H9 (cell line): Measurements from ENCODE around the gene ONECUT3. TPM values are rescaled to one million over a fixed set of nuclear protein-coding genes. Genes with fewer than 3 reads are reported as not detected.

Experiments used
- DNase-seq: peaks from one replicate; pipeline ENCODE4 v3.0.0-alpha.2; 2017
- H2AFZ ChIP-seq: one replicate; pipeline ENCODE4 v1.6.1; 2013; ENCODE audit warnings: mild to moderate bottlenecking, low read length, control low read depth, moderate library complexity
- H2AK5ac ChIP-seq: 2 replicates; pipeline ENCODE4 v1.6.1; 2013; ENCODE audit warnings: low read length, control low read depth, mixed read lengths; ENCODE audit not compliant: insufficient read length
- H2BK120ac ChIP-seq: one replicate; pipeline ENCODE4 v1.6.1; 2013; ENCODE audit warnings: low read depth, mild to moderate bottlenecking, low read length, control low read depth, inconsistent platforms; ENCODE audit not compliant: poor library complexity, severe bottlenecking
- H2BK12ac ChIP-seq: 2 replicates; pipeline ENCODE4 v1.6.1; 2013; ENCODE audit warnings: low read length, control low read depth, mixed read lengths, low read depth; ENCODE audit not compliant: insufficient read length
- H2BK15ac ChIP-seq: 2 replicates; pipeline ENCODE4 v1.6.1; 2013; ENCODE audit warnings: low read depth, low read length, control low read depth
- H2BK20ac ChIP-seq: one replicate; pipeline ENCODE4 v1.6.1; 2013; ENCODE audit warnings: low read depth, mild to moderate bottlenecking, low read length, control low read depth, inconsistent platforms; ENCODE audit not compliant: poor library complexity, severe bottlenecking
- H2BK5ac ChIP-seq: 2 replicates; pipeline ENCODE4 v1.6.1; 2013; ENCODE audit warnings: low read length, control low read depth, mixed read lengths; ENCODE audit not compliant: insufficient read length
- H3K14ac ChIP-seq: 2 replicates; pipeline ENCODE4 v1.6.1; 2013; ENCODE audit warnings: low read length, control low read depth; ENCODE audit not compliant: insufficient read depth
- H3K18ac ChIP-seq: 2 replicates; pipeline ENCODE4 v1.6.1; 2013; ENCODE audit warnings: low read depth, mild to moderate bottlenecking, mixed read lengths, low read length, control low read depth; ENCODE audit not compliant: insufficient read length
- H3K23ac ChIP-seq: 2 replicates; pipeline ENCODE4 v1.6.1; 2013; ENCODE audit warnings: low read length, control low read depth, mixed read lengths, low read depth; ENCODE audit not compliant: insufficient read length
- H3K23me2 ChIP-seq: 2 replicates; pipeline ENCODE4 v1.6.1; 2013; ENCODE audit warnings: low read depth, mild to moderate bottlenecking, mixed read lengths, low read length, control low read depth; ENCODE audit not compliant: insufficient read length, poor library complexity, severe bottlenecking
- H3K27ac ChIP-seq: 2 replicates; pipeline ENCODE4 v1.5.1; 2013; ENCODE audit warnings: low read length, control low read depth, mixed read lengths, low read depth; ENCODE audit not compliant: insufficient read length
- H3K27me3 ChIP-seq: 2 replicates; pipeline ENCODE4 v1.6.1; 2013; ENCODE audit warnings: low read length, control low read depth, inconsistent platforms; ENCODE audit not compliant: insufficient read depth
- H3K4ac ChIP-seq: 2 replicates; pipeline ENCODE4 v1.6.1; 2013; ENCODE audit warnings: low read depth, mild to moderate bottlenecking, control low read depth, inconsistent platforms, low read length, moderate library complexity
- H3K4me1 ChIP-seq: 2 replicates; pipeline ENCODE4 v1.6.1; 2013; ENCODE audit warnings: low read length, control low read depth, inconsistent platforms; ENCODE audit not compliant: insufficient read depth
- H3K4me2 ChIP-seq: 2 replicates; pipeline ENCODE4 v1.6.1; 2013; ENCODE audit warnings: low read length, control low read depth, mixed read lengths; ENCODE audit not compliant: insufficient read length, insufficient read depth
- H3K56ac ChIP-seq: 2 replicates; pipeline ENCODE4 v1.6.1; 2013; ENCODE audit warnings: low read depth, mild to moderate bottlenecking, mixed read lengths, low read length, control low read depth; ENCODE audit not compliant: insufficient read length
- H3K79me1 ChIP-seq: 2 replicates; pipeline ENCODE4 v1.6.1; 2013; ENCODE audit warnings: low read depth, mild to moderate bottlenecking, moderate library complexity, low read length, control low read depth, inconsistent platforms; ENCODE audit not compliant: insufficient read depth, poor library complexity, severe bottlenecking
- H3K79me2 ChIP-seq: 2 replicates; pipeline ENCODE4 v1.6.1; 2013; ENCODE audit warnings: low read length, control low read depth, inconsistent platforms; ENCODE audit not compliant: insufficient read depth
- H3K9ac ChIP-seq: 2 replicates; pipeline ENCODE4 v1.6.1; 2013; ENCODE audit warnings: low read length, control low read depth, mixed read lengths; ENCODE audit not compliant: insufficient read length; ENCODE audit errors: extremely low read depth
- H3K9me3 ChIP-seq: one replicate; pipeline ENCODE4 v1.6.1; 2013; ENCODE audit warnings: low read depth, low read length, inconsistent platforms; ENCODE audit not compliant: control insufficient read depth
- H3T11ph ChIP-seq: one replicate; pipeline ENCODE4 v1.6.1; 2013; ENCODE audit warnings: mild to moderate bottlenecking, low read length, control low read depth, inconsistent platforms
- H4K20me1 ChIP-seq: one replicate; pipeline ENCODE4 v1.6.1; 2013; ENCODE audit not compliant: control insufficient read depth, insufficient read length, insufficient read depth
- H4K5ac ChIP-seq: 2 replicates; pipeline ENCODE4 v1.6.1; 2013; ENCODE audit warnings: low read depth, mild to moderate bottlenecking, mixed read lengths, low read length, control low read depth; ENCODE audit not compliant: insufficient read length
- H4K8ac ChIP-seq: replicated peaks from 2 replicates; pipeline ENCODE4 v1.6.1; 2013; ENCODE audit warnings: low read length, control low read depth, mixed read lengths, low read depth; ENCODE audit not compliant: insufficient read length
- H4K91ac ChIP-seq: 2 replicates; pipeline ENCODE4 v1.6.1; 2013; ENCODE audit warnings: low read depth, mild to moderate bottlenecking, moderate library complexity, mixed read lengths, low read length, control low read depth; ENCODE audit not compliant: insufficient read length
- H3K27ac Mint-ChIP-seq, 3 experiments: 2 replicates in 2 of 3; 3 replicates in 1 of 3; pipeline ENCODE4 v1.8.0; 2020 to 2021; ENCODE audit warnings: mixed read lengths in 3 of 3, mild to moderate bottlenecking in 1 of 3, moderate library complexity in 1 of 3
- H3K27me3 Mint-ChIP-seq: 2 replicates; pipeline ENCODE4 v1.8.0; 2021; ENCODE audit warnings: low read depth, mild to moderate bottlenecking, moderate library complexity, mixed read lengths
- H3K36me3 Mint-ChIP-seq, 3 experiments: 2 replicates in 2 of 3; 3 replicates in 1 of 3; pipeline ENCODE4 v1.8.0; 2020 to 2021; ENCODE audit warnings: low read depth in 3 of 3, mixed read lengths in 3 of 3; ENCODE audit not compliant: insufficient read depth in 1 of 3
- H3K4me1 Mint-ChIP-seq, 2 experiments: 2 replicates each; pipeline ENCODE4 v1.8.0; 2020; ENCODE audit warnings: mixed read lengths in 2 of 2
- H3K4me3 Mint-ChIP-seq, 2 experiments: 2 replicates in 1 of 2; 3 replicates in 1 of 2; pipeline ENCODE4 v1.8.0; 2020 to 2021; ENCODE audit warnings: mild to moderate bottlenecking in 2 of 2, mixed read lengths in 2 of 2, moderate library complexity in 1 of 2
- H3K9me3 Mint-ChIP-seq, 2 experiments: 2 replicates in 1 of 2; 3 replicates in 1 of 2; pipeline ENCODE4 v1.8.0; 2020; ENCODE audit warnings: mild to moderate bottlenecking in 2 of 2, mixed read lengths in 2 of 2, moderate library complexity in 1 of 2
- WGBS: extraction: QIAGEN DNeasy Blood & Tissue Kit; methylation state at CpG from one replicate; pipeline ENCODE4 v1.1.7; 2013; ENCODE audit warnings: missing lambda C conversion rate, low lambda C conversion rate, mixed read lengths; ENCODE audit not compliant: insufficient read length; ENCODE audit errors: extremely low coverage; 5-methylcytosine and 5-hydroxymethylcytosine counted together
- total RNA-seq: library from RNA; stranded (reverse); gene quantifications from 2 replicates; pipeline ENCODE4 v1.2.1, GENCODE V29; 2021
- TF ChIP-seq, protein P1 (sequence below): fragments of 200-600 bp; sonication (generic); conservative IDR thresholded peaks from 3 replicates; pipeline ENCODE4 v1.8.0; 2021; ENCODE audit warnings: antibody characterized with exemption, mild to moderate bottlenecking

ONECUT3 gene
- total RNA-seq, 1 experiment from 2014 or later, result 0.04 TPM

DNA sequence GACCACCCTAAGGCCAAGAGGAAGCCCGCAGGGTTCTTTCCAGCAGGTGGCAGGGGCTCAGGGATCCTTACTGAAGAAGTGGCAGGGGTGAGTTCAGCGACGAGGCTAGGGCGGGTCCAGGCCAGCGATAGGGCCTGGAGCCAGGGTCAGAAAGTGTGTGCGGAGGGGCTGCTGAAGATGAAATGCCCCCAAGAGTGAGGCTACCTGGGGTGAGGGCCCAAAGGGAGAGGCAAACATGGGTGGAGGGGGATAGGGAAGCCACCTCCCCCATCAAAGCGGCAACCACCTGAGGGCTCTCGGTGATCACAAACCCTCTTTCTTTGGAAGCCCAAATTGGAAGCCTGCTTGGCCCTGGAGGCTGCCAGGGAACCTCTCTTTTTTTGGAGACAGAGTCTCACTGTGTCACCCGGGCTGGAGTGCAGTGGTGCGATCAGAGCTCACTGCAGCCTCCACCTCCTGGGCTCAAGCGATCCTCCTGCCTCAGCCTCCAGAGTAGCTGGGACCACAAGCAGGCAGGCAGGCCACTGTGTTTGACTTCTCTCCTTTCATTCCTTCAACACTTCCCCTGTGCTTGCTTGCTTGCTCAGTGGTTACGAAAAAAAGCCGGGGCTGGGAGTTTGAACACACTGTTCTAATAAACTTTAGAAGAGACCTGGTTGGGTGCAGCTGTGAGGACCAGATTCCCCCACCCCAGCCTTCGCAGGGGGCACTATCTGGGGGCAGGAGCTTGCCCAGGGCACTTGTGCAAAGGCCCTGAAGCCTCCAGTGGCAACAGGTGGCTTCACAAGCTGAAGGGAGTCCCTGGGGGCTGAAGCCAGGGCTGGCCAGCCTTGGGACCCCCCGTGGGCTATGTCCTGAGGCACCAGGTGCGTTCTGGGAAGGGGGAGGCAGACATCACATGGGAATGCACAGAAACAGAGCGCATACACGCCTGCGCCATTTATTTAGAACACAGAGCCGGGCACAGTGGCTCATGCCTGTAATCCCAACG lies 60.2 kb downstream of the ONECUT3 start:
- Histone ChIP-seq H3K79me2 (no peaks in the 10 kb centered on the region), H2BK5ac (no peak overlapping the region), H4K5ac (no peak overlapping the region), H3K27ac (no peak overlapping the region), H2AK5ac (no peak overlapping the region), H3K14ac (no peak overlapping the region), H4K20me1 (peaks cover 2% of the 10 kb centered on the region), H3K27me3 (no peaks in the 10 kb centered on the region), H2BK15ac (no peak overlapping the region), H3K4ac (no peak overlapping the region), H2BK12ac (no peak overlapping the region), H3T11ph (no peak overlapping the region), H3K9ac (no peak overlapping the region), H2BK20ac (no peak overlapping the region), H3K23ac (no peak overlapping the region), H4K8ac (no peak overlapping the region), H3K18ac (no peak overlapping the region), H3K23me2 (peaks cover 3% of the 10 kb centered on the region), H2AFZ (no peak overlapping the region), H3K79me1 (no peaks in the 10 kb centered on the region), H4K91ac (no peak overlapping the region), H3K56ac (no peak overlapping the region), H3K4me2 (peak overlapping the region; percentile 53), H2BK120ac (no peak overlapping the region), H3K4me1 (no peaks in the 10 kb centered on the region), H3K9me3 (no peaks in the 10 kb centered on the region)
- TF ChIP-seq, protein P1, sequence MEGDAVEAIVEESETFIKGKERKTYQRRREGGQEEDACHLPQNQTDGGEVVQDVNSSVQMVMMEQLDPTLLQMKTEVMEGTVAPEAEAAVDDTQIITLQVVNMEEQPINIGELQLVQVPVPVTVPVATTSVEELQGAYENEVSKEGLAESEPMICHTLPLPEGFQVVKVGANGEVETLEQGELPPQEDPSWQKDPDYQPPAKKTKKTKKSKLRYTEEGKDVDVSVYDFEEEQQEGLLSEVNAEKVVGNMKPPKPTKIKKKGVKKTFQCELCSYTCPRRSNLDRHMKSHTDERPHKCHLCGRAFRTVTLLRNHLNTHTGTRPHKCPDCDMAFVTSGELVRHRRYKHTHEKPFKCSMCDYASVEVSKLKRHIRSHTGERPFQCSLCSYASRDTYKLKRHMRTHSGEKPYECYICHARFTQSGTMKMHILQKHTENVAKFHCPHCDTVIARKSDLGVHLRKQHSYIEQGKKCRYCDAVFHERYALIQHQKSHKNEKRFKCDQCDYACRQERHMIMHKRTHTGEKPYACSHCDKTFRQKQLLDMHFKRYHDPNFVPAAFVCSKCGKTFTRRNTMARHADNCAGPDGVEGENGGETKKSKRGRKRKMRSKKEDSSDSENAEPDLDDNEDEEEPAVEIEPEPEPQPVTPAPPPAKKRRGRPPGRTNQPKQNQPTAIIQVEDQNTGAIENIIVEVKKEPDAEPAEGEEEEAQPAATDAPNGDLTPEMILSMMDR, result no peak
- Mint-ChIP-seq H3K36me3 (peaks cover 0 to 19% (median 10%) of the 10 kb centered on the region in 3 experiments; a peak in 6 of 7 replicates), H3K9me3 (no peaks in the 10 kb centered on the region), H3K4me1 (peaks cover 6% of the 10 kb centered on the region in 2 experiments), H3K27me3 (peaks cover 9% of the 10 kb centered on the region), H3K4me3 (peak overlapping the region; percentile 76 to 93), H3K27ac (peak overlapping the region in 1 of 3 experiments; percentile 98; a peak in 3 of 7 replicates)
- no peak for DNase-seq
- no CpG with 5 or more reads among the region's 21 CpGs for WGBS
